Adrenal gland (tissue), 12 donors: ENCODE measurements around the gene ERC2. TPM values are rescaled to one million over a fixed set of nuclear protein-coding genes. Genes with fewer than 3 reads are reported as not detected.

Experiments
- DNase-seq, 7 donors: peaks; one replicate each; pipeline ENCODE4 v3.0.0-alpha.2; 2019 to 2020
- H3K27ac ChIP-seq, 5 donors: fragments of 200-600 bp; sonication (generic) in 4 of 5; 1 replicate in 3 of 5; 2 replicates in 2 of 5; pipeline versions ENCODE4 v1.5.1 to v1.8.0; 2016 to 2020; ENCODE audit warnings: mild to moderate bottlenecking in 1 of 5
- H3K27me3 ChIP-seq: fragments of 200-600 bp; 2 replicates; pipeline ENCODE4 v1.8.0; 2021
- H3K36me3 ChIP-seq, 2 donors: fragments of 200-600 bp; replicated peaks in 1 of 2; 1 replicate in 1 of 2; 2 replicates in 1 of 2; pipeline versions ENCODE4 v1.5.1 to v1.8.0; 2018 to 2022
- H3K4me1 ChIP-seq, 2 donors: fragments of 200-600 bp; replicated peaks in 1 of 2; 1 replicate in 1 of 2; 2 replicates in 1 of 2; pipeline versions ENCODE4 v1.5.1 to v1.8.0; 2018 to 2021
- H3K4me3 ChIP-seq, 4 donors: fragments of 200-600 bp; sonication (generic) in 3 of 4; one replicate each; pipeline ENCODE4 v1.5.1; 2016 to 2018
- H3K9me3 ChIP-seq, 3 donors: fragments of 200-600 bp; sonication (generic) in 1 of 3; replicated peaks in 1 of 3; 1 replicate in 2 of 3; 2 replicates in 1 of 3; pipeline versions ENCODE4 v1.5.1 to v1.8.0; 2016 to 2021
- CTCF ChIP-seq, 6 experiments: fragments of 450-650 bp in 4 of 6; fragments of 200-600 bp in 2 of 6; sonication (generic) in 1 of 6; IDR thresholded peaks; 1 replicate in 5 of 6; 2 replicates in 1 of 6; pipeline versions ENCODE4 v1.5.1 to v1.8.0; 2016 to 2021; ENCODE audit warnings: antibody characterized with exemption in 6 of 6, mild to moderate bottlenecking in 2 of 6, moderate library complexity in 1 of 6
- POLR2A ChIP-seq, 2 donors: fragments of 450-650 bp; IDR thresholded peaks; one replicate each; pipeline ENCODE4 v1.6.1; 2017; ENCODE audit warnings: antibody characterized with exemption in 2 of 2, mild to moderate bottlenecking in 2 of 2, moderate library complexity in 1 of 2
- WGBS, 4 donors: extraction: QIAGEN DNeasy Blood & Tissue Kit in 2 of 4; methylation state at CpG; one replicate each; pipeline versions ENCODE4 v1.1.5 to v1.1.7; 2013 to 2017; 5-methylcytosine and 5-hydroxymethylcytosine counted together
- intact Hi-C, 2 donors: fragments of 100-400 bp; cut with DNase I; formaldehyde crosslinking; loops; one replicate each; pipeline versions ENCODE4 v1.14.1 to v1.15.0; 2022 to 2023
- polyA plus RNA-seq, 3 donors: library from polyadenylated mRNA; stranded (reverse); fragments of 200-250 nt in 2 of 3; fragments of 350-450 nt in 1 of 3; fragmentation: Illumina TruSeq in 1 of 3; extraction: RNeasy Lipid Tissue Mini Kit (QIAGEN cat#74804) in 1 of 3; gene quantifications; one replicate each; pipeline ENCODE4 v1.2.3, GENCODE V29; 2013 to 2014
- total RNA-seq, 9 donors: library from RNA; depleted of rRNA in 4 of 9; stranded (reverse); fragments of >200 nt in 4 of 9; fragments of 120-200 nt in 1 of 9; fragmentation: NEBNext Ultra II Directional in 1 of 9; extraction: Animal tissue kit (Norgen Biotek cat#: 25700) in 1 of 9; gene quantifications; one replicate each; pipeline versions ENCODE4 v1.1.0 to v1.2.4, GENCODE V29; 2013 to 2023
- donor health status: healthy with polysubstance abuse.
- donor health status: Bipolar disorder and iron deficiency.
- donor health status: DM: yes; HTN: yes; CAD: no.
- donor health status: DM: no; HTN: no; CAD: no.
- donor health status: DM: no; HTN: no; CAD: no.
- donor health status: DM: yes; HTN: yes; CAD: no.

Gene ERC2
- total and polyA plus RNA-seq, 12 donors, result 0.47 to 5.8 (median 1.5) TPM

- Histone ChIP-seq H3K4me3 (no peak overlapping the region), H3K36me3 (no peaks in the 10 kb centered on the region), H3K27me3 (no peaks in the 10 kb centered on the region), H3K27ac (no peak overlapping the region), H3K9me3 (no peaks in the 10 kb centered on the region), H3K4me1 (no peaks in the 10 kb centered on the region)
- WGBS, 4 donors, result 62 to 74% (median 71%) methylated on average over 5 of the region's 5 CpGs
- DNase-seq, result no peak
- TF ChIP-seq POLR2A (IDR thresholded peaks at IDR 0.05) (no peak), CTCF (IDR thresholded peaks at IDR 0.05) (no peak)
- intact Hi-C loops, result no loop called here
Measured at GRCh38 chr3:56423661-56424099, 44.6 kb downstream of the ERC2 start.

GRCh38 chr3:56422316-56422715 is 46.0 kb downstream of the ERC2 start:
- Histone ChIP-seq H3K27ac (no peak overlapping the region), H3K4me1 (no peaks in the 10 kb centered on the region), H3K36me3 (no peaks in the 10 kb centered on the region), H3K4me3 (no peak overlapping the region), H3K9me3 (no peaks in the 10 kb centered on the region), H3K27me3 (no peaks in the 10 kb centered on the region)
- DNase-seq, result no peak
- TF ChIP-seq CTCF (IDR thresholded peaks at IDR 0.05) (no peak), POLR2A (IDR thresholded peaks at IDR 0.05) (no peak)
- WGBS, 4 donors, result 68 to 75% (median 72%) methylated on average over 2 of the region's 2 CpGs
- intact Hi-C loops, result no loop called here

GRCh38 chr3:56421205-56421604 is 47.1 kb downstream of the ERC2 start:
- no peak for DNase-seq
- intact Hi-C loops, result no loop called here

GRCh38 chr3:56415652-56416051 is 52.6 kb downstream of the ERC2 start:
- no peak overlapping the region for H3K27ac ChIP-seq
- H3K4me1 ChIP-seq, result no peaks in the 10 kb centered on the region
- intact Hi-C loops, result no loop called here
- TF ChIP-seq POLR2A (IDR thresholded peaks at IDR 0.05), result no peak
- no peak for TF ChIP-seq CTCF (IDR thresholded peaks at IDR 0.05)
- no peaks in the 10 kb centered on the region for H3K27me3 ChIP-seq
- WGBS, 4 donors, result 45 to 56% (median 48%) methylated on average over 3 of the region's 3 CpGs
- no peak overlapping the region for H3K4me3 ChIP-seq
- no peaks in the 10 kb centered on the region for H3K36me3 ChIP-seq
- no peaks in the 10 kb centered on the region for H3K9me3 ChIP-seq
- DNase-seq, result peak in 3 of 7 donors; percentile 18 to 29 (median 26)

More at GRCh38 chr3:56421205-56421604, 47.1 kb downstream of the ERC2 start:
- Histone ChIP-seq H3K4me3 (no peak overlapping the region), H3K36me3 (no peaks in the 10 kb centered on the region), H3K9me3 (no peaks in the 10 kb centered on the region), H3K27me3 (no peaks in the 10 kb centered on the region), H3K27ac (no peak overlapping the region), H3K4me1 (no peaks in the 10 kb centered on the region)
- no peak for TF ChIP-seq CTCF (IDR thresholded peaks at IDR 0.05)
- TF ChIP-seq POLR2A (IDR thresholded peaks at IDR 0.05), result no peak
- 86 to 92% (median 89%) methylated on average over 5 of the region's 5 CpGs for WGBS, 4 donors
